Sciatic nerve (tissue), 2 donors: ENCODE results near the gene SERPINA3. TPM values are rescaled to one million over a fixed set of nuclear protein-coding genes. Genes with fewer than 3 reads are reported as not detected.
"Not testable (repeated sequence)": the region's sequence is repeated elsewhere in the genome, so short reads cannot be mapped to it uniquely, and the experiment has no call there.

Experiments
- ATAC-seq: fragments of 200-7000 bp; cut with Tn5 transposase; one replicate; pipeline ENCODE4 v1.9.1; 2020; ENCODE audit warnings: mild to moderate bottlenecking, moderate library complexity
- DNase-seq: peaks from one replicate; pipeline ENCODE4 v3.0.0-alpha.2; 2020; ENCODE audit warnings: low spot score
- intact Hi-C: fragments of 100-400 bp; cut with DNase I; formaldehyde crosslinking; loops from one replicate; pipeline ENCODE4 v1.14.2; 2022
- total RNA-seq: library from RNA; stranded (reverse); fragmentation: NEBNext Ultra II Directional; extraction: Animal tissue kit (Norgen Biotek cat#: 25700); gene quantifications from one replicate; pipeline ENCODE4 v1.2.1, GENCODE V29; 2021
- donor health status: DM: no; HTN: no; CAD: no.
- donor health status: DM: no; HTN: no; CAD: no.

Gene SERPINA3
- total RNA-seq, 1 donor from 2014 or later: 77.1 TPM

DNA sequence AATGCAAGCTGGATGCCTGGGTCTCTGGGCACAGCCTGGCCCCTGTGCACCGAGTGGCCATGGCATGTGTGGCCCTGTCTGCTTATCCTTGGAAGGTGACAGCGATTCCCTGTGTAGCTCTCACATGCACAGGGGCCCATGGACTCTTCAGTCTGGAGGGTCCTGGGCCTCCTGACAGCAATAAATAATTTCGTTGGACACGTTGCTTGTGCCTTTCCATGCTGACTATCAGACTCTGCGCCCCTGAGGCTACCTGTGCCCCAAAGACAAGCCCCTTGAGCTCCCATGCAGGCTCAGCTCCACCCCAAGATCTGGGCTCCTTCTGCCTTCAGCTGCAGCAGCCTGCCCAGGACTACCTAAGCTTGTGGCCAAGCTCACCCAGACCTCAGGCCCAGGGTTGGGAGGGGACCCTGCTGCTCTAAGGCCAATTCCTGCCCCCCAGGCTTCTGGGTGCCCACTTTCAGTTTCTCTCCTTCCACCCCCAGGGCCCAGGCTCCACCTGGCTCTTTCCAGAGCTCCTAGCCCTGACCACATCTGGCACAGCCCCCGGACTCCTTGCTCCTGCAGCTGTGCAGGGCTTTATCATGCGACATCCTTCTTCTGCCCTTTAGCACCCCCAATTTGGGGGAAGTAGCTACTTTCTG, 11.8 kb downstream of the SERPINA3 start:
- no peak for ATAC-seq
- intact Hi-C loops: loop anchor here (1.0 kb wide), 1 partner anchor 16 kb away; no protein-coding TSS in a partner anchor
- DNase-seq: peak; percentile 38

DNA sequence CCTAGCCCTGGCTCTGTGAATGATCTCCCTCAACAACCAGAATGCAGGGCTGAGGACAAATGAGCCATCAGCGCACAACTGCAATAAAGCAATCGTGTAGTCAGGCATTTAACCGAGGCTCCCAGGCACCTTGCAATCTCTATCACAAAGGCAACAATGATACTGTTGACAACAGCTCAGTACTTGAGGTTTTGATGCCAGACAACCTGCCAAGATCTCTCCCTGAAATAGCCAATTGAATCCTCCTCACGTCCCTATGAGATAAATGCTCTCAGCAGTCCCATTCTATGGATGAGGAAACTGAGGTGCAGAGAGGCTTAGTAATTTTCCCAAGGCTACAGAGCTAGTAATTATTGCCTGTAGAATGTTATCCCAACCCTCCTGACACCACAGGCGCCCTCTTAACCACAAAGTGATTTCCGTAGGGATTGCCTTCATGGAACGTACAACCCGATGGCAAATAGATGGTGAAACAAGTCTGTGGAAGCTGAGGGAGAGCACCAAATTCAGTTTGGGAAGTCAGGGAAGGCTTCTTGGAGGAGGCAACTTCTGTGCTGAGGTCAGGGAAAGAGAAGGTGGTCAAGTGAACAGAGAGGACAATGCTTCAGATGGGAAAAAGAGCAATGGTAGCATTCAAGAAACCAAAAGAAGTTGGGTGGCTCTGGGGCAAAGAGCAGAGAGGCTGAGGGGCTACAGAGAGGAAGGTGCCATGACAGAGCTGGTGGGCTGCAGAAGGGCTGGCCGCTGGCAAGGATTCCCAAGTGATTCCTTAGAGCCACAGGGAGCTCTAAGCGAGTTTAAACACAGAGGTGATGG, 12.6 kb downstream of the SERPINA3 start:
- DNase-seq (peak; percentile 13), ATAC-seq (no peak)
- intact Hi-C loops: no loop called here

DNA sequence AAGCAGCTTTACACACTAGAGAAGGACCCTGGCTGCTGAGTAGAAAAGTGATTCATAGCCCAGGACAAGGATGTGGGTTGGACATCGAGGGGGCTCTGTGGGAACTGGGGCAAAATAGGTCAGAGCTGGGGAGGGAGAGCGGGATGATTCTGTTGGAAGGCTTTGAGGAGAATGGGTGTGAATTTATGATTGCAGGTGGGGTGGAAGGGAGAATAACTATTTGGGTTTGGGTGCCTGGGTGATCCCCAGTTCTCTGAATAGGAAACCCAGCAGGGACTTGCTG, 13.1 kb downstream of the SERPINA3 start:
- no peak for ATAC-seq
- intact Hi-C loops: no loop called here
- DNase-seq: no peak

DNA sequence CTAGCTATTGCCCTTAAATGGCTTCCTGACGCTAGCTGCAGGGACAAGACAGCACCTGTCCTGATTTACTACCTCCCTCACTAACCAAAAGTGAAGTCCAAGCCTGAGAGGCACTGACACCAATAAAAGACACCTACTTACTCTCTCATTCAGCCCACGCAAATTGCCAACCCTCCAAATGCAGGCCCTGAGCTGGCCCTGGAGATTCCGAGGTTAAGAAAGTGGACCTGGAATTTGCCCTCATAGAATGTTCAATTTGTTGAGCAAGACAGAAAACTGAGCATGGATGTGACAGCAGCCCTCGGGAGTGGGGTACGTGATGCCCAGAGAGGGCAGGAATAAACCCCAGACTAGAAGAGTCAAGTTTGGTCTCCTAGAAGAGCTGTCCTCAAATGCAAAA, 16.4 kb downstream of the SERPINA3 start:
- intact Hi-C loops: no loop called here
- DNase-seq: peak; percentile 8
- ATAC-seq: no peak

DNA sequence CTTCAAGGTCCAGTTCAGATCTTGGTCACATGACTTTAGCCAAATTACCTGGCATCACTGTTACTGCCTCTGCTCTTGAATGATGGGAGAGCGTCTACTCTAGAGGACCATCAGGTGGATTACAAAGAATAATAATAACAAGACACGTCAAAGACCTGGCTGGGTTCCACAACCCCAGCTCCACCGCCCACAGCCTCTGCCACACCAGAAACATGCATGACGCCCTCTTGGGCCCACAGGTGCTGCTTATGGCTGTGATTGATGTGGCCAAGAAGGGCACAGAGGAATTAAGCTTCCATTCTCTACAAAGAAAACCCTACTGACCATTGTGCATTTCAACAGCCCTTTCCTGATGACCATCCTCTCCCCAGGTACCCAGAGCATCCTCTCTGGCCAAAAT, 18.2 kb downstream of the SERPINA3 start:
- no peak for ATAC-seq
- intact Hi-C loops: no loop called here
- no peak for DNase-seq

DNA sequence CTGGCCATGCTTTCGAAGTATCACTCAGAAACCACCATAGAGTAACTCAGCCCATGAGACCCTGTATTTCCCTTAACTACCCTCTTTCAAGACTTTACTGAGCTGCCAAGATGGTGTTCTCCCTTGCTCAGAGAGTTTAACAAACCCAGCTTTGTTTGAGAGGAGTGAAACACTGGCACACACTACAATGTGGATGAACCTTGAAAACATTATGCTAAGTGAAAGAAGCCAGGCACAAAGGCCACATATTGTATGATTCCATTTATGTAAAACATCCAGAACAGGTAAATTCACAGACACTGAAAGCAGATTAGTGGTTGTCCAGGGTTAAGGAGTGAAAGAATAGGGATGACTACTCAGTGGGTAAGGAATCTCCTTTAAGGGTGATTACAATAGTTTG, 18.9 kb downstream of the SERPINA3 start:
- DNase-seq (no peak), ATAC-seq (no peak)
- intact Hi-C loops: no loop called here

DNA sequence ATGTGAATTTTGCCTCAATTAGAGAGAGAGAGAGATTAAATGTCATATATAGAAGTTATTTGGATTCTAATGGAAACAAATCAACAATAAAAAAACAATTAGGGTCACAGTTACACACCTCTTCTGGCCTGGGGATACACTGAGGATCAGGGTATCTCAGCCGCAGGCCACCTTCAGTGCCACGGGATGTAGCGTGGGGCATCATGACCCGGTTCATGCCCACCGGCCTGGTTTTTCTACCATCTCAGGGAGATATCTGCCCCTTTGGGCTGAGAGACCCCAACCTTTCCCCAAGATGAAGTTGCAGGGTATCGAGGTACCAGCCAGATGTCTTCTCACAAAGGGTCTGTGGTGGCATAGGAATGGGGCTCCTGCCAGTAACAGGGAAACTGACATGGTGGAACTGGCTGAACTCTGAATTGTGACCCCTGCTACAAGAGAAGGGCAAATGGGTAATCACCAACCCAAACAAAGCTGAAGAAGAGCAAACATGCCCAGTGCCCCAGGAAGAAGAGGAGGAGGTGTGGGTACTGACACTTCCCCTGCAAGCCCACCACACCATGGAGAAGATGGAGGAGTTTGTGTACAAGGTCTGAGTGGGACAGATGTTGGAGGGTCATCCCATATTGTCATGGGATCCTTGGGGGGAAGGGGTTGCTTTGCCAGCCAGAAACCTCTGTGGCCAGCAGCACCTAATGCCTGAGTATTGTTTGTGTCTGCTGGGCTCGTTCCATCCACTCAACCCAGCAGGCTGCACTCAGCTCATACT, 19.5 kb downstream of the SERPINA3 start:
- no peak for ATAC-seq
- peak; percentile 18 for DNase-seq
- intact Hi-C loops: no loop called here

DNA sequence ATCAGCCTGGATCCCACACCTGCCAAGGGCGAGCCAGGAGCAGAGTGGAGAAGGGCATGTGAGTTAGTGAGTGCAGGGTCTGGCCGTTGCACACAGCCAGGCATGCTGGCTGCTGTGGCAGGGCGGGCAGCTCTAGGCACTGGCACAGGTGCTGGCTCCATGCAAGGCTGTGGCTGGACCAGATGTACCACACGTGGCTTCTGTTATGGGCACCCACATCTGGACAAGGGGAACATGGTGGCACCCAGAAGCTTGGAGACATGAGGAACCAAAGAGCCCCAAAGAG, 20.1 kb downstream of the SERPINA3 start:
- intact Hi-C loops: no loop called here
- ATAC-seq: no peak

DNA sequence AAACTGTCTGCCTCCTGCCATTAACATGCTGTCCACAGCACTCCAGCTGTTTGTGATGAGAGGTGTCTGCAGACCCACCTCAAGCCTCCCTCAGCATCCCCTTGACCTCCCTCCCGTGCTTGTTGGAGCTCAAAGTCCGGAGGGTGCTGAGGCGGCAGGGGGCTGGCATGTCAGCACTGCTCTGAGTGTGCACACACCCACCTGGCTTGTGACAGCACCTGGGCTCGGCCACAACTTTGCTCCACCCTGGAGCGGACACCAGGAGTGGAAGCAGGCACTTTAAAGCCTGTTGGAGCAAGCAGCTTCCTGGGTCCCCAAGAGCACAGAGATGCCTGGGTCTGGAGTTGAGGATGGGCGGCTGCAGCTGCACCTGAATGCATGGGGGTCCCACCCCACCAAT, 20.9 kb downstream of the SERPINA3 start:
- peak; percentile 35 for DNase-seq
- intact Hi-C loops: no loop called here
- no peak for ATAC-seq

More for the DNA sequence above, 20.1 kb downstream of the SERPINA3 start:
- peak; percentile 36 for DNase-seq

DNA sequence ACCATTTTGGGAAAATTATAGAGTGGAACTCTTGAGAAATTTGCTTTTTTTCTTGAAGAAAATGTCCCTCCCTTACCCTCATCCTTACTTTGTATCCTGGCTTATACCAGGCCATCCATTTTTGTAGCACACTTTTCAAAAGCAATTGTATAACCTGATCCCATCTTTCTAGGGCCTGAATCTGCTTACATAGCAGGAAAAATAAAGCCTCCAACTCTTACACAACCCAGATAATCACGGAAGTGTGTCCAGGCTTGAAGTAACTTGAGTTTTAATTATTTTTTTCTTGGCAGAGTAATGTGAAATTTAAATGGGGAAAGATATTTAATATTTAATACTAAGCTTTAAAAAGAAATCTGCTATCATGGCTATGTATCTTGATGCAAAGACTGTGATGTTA, 23.0 kb downstream of the SERPINA3 start:
- DNase-seq: no peak
- intact Hi-C loops: no loop called here
- ATAC-seq: no peak

DNA sequence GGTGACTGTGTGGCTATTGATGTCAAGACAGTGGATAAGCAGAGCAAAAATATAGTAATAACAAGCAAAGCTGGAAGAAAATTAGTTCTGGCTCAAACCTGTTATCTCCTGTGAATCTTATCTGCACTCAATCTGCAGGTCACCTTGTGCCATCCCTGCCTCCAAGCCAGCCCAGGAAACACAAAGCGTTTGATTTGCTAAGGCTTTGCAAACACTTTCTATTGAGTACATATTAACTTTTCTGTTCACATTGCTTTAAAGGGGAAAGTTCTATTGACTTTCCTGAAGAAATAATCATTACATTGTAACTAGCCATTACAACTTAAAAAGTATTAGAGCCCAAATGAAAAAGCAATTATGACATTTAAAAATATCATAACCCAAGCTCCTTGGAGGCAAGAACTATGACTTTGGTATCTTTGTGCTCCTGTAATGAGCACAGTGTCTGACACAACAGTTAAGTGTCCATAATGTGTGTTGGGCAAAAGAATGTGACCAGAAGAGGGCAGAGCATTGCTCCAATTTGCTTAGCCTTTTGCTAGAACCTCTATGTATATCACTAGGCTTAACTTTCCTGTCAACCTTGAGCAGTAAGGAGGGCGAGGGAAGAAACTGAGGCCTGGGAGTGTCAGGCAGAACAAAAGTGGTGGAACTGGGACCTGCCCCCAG, 24.7 kb downstream of the SERPINA3 start:
- no peak for DNase-seq
- no peak for ATAC-seq
- intact Hi-C loops: no loop called here

DNA sequence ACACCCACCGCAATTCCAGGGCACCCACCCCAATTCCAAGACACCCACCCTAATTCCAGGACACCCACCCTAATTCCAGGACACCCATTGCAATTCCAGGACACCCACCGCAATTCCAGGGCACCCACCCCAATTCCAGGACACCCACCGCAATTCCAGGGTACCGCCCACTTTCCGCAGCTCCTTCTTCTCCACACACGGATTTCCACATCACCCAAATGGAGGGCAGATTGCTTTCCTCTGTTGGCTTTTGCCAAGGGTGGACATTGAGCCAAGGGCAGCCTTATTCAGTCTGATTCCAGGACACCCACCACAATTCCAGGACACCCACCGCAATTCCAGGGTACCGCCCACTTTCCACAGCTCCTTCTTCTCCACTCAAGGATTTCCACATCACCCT, 25.6 kb downstream of the SERPINA3 start:
- intact Hi-C loops, DNase-seq, ATAC-seq: not testable (repeated sequence)

DNA sequence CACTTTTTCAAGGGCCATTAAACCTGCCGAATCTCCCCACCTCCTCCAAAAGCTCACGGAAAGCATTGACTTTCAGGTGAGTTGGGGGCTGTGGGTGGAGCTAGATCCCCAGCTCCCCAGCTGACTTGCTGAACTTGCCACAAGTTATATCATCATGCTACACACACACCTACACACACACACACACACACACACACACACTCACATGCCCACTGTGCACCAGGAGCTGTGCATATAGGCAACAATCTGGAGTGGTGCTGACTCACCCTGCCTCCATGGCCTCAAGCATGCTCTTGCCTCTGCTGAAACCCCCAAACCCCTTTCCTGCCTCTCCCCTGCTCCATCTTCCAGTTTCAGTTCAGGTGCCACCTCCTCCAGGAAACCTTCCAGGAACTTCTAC, 26.1 kb downstream of the SERPINA3 start:
- intact Hi-C loops: no loop called here
- no peak for ATAC-seq

DNA sequence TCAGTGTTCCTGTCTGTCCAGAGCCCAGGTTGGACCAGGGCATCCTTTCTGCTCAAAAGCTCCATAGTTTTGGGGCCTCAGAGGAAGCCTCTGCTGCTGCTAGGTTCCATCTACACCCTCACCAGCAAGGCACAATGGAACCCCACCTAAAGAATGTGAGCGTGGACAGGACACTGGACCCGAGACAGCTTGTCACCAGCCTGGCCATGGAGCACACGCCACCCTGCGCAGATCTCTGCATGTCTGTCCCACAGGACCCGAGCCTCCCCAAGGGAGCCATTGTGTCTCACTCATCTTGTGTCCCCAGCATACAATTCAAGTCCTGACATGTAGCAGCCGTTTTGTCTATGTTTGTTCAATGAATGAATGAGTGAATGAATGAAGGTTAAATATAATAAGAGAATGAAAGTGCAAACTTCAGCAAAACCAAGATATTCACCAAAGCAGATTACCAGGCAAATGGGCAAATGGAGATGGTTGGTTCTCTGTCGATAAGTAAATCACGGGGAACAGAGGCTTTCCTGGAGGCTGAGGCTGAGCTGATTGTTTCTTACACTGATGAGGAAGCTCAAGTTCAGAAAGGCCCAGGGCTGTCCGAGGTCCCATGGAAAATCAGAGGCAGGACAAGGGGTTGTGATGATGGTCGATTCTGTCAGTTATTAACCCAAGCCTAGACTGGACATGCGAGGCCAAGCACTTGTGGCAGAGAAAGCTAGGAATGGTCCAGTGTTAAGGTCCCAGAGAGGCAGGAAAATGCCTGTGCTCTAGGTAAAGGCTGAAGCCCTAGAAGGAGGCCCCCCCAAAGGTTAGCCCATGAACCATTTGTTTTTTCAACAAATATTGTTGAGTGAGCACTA, 27.0 kb downstream of the SERPINA3 start:
- intact Hi-C loops: no loop called here
- DNase-seq (no peak), ATAC-seq (no peak)

More for the DNA sequence above, 26.1 kb downstream of the SERPINA3 start:
- no peak for DNase-seq

DNA sequence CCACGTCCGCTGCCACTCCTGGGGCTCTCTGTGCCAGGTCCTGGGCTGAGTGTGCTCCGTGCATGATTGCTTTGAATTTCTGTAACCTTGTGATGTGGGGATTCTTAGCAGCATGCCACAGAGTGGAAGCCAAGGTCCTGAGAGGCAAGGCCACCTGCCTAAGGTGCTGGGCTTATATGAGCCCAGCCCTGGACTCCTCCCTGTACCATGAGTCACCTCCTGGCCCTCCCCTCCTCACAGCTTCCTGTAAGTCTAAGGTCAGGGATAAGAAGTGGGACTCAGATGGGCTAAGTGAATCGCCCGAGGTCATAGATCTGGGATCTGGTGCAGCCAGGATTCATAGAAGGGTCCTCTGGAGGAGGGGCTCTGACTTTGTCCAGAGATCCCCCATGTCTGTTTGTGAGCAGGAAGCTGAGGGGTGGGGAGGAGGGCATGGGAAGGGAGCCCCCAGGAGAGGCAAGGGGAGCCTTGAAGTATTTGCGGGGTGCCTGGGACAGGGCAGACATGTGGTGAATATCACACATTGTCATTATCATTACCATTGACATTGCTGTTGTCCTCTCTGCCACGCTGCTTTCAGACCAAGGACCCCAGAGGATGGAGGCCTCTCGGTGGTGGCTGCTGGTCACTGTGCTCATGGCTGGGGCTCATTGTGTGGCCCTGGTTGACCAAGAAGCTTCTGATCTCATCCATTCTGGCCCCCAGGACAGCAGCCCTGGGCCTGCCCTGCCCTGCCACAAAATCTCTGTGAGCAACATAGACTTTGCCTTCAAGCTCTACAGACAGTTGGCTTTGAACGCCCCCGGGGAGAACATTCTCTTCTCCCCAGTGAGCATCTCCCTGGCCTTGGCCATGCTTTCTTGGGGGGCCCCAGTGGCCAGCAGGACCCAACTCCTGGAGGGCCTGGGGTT, 28.8 kb downstream of the SERPINA3 start:
- intact Hi-C loops: no loop called here
- ATAC-seq (no peak), DNase-seq (no peak)

DNA sequence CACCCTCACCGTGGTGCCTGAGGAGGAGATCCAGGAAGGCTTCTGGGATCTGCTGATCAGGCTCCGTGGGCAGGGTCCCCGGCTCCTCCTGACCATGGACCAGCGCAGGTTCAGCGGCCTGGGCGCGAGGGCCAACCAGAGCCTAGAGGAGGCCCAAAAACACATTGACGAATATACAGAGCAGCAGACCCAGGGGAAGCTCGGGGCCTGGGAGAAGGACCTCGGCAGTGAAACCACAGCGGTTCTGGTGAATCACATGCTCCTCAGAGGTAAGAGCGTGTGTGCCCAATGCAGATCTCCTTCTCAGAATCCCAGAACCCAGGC, 29.4 kb downstream of the SERPINA3 start:
- ATAC-seq (no peak), DNase-seq (no peak)
- intact Hi-C loops: no loop called here

DNA sequence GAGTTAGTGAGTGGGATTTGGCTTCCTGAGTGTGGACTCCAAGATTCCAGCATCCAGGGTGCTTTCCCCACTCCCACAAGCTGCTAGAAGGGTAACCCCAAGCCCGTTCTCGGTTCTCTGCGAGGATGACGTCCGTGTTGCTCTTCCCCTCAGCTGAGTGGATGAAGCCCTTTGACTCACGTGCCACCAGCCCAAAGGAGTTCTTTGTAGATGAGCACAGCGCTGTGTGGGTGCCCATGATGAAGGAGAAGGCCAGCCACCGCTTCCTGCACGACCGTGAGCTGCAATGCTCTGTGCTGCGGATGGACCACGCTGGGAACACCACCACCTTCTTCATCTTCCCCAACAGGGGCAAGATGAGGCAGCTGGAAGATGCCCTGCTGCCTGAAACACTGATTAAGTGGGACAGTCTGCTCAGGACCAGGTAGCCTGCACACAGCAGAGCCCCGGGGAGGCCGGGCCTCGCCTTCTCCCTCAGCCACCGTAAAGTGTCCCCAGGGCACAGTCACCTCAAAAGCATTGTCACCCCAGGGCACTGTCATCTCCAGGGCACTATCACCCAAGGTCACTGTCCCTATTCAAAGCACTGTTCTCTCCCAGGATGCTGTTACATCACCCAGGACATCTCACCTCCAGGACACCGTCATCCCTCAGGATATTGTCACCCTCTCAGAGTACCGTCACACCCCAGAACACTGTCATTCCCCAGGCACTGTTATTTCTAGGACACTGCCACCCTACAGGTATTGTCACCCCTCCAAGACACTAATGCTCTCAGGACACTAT, 31.3 kb downstream of the SERPINA3 start:
- intact Hi-C loops: no loop called here
- DNase-seq: no peak
- ATAC-seq: no peak
